HK-2 (cell line): ENCODE data around the gene DAZAP1.
"Not testable (repeated sequence)": the region's sequence is repeated elsewhere in the genome, so short reads cannot be mapped to it uniquely, and the experiment has no call there.

ENCODE experiments used
- DNase-seq: peaks from one replicate; pipeline ENCODE4 v3.0.0-alpha.2; 2018; ENCODE audit not compliant: unreplicated experiment

Gene DAZAP1

DNA sequence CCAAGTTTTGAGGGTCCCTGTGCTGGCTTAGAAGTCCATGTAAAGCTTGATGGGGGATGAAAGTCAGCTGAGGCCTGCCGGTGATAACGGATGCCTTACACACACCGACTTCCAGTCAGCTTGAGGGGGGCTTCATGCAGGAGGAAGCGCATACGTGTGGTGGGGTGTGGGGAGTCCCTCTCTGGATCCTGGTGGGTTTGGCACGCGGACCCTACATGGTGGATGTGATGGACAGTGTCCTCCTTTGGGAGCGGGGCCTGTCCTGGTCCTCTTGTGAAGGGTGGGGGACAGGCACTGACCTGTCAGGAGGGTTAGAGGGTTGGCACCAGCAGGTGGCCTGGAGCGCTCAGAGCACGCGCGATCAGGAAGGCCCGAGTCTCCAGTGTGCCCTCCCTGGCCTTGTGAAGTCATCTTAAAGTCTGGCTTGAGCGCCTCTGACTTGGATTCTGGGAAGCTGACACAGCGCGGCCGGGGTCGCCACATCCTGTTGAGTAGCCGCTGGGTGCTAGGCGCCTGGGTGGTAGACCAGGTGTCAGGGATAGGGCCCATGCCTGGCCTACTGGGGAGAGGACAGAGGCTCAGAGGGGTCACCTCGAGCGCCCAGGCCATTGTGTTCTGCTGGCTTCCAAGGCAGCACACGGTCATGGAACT, 2.9 kb downstream of the DAZAP1 start:
- DNase-seq = peak; percentile 82

DNA sequence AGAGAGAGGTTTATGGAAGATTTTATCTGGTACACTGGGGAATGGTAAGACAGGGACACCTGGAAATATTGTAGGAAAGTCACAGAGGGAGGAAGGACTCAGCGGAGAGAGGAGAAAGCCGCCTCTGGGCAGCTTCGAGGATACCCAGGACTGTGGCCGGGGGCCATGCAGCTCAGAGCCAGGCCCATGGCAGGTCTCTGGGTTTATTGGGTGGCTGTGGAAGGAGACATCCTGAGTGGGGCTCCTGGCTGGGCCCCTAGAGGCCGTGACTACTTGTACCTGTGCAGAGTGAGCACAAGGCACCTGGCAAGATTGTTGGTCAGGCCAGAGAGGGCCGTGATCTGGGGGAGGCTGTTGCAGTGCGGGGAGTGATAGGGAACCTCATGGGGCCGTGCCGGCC, 3.4 kb downstream of the DAZAP1 start:
- DNase-seq = no peak

DNA sequence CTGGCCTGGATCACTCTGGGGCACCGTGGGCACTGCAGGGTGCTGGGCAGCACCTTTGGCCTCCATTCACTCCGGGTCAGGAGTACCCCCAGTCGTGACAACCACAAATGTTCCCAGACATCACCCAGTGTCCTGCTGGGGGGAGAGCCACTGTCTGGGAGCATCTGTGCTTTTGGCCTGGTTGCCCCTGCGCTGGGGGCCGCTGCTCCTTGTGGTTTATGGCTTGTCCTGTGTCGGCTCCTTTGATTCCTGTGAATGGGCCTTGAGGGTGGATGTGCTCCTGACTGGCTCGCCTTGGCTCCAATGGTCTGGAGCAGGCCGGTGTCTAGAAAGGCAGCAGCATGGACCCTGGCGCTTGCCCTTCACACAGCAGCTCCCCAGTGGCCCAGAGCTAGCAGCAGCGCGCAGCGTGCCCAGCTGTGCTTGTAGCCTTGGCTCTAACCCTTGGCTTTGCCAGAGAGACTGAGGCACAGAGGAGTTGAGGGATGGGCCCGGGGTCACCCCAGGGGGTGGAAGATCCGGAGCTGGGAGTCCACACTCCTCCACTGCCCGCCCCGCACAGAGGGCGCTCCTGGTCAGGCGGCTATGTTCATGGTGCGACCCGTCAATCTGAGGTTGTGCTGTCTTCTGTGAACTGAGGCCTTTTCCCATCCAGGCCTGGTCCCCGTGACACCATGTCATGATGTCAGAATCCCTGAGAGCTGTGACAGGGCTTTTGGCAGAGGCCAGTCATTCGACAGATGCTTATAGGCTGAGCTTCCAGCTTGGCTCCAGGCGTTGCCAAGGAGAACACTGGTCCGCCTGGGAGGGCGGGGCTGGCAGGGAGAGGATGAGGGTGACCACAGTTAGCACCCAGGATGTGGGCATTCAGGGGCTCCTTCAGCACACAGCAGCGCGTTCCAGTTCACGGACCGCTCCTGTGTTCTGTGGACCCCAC, 4.1 kb downstream of the DAZAP1 start:
- no peak for DNase-seq

DNA sequence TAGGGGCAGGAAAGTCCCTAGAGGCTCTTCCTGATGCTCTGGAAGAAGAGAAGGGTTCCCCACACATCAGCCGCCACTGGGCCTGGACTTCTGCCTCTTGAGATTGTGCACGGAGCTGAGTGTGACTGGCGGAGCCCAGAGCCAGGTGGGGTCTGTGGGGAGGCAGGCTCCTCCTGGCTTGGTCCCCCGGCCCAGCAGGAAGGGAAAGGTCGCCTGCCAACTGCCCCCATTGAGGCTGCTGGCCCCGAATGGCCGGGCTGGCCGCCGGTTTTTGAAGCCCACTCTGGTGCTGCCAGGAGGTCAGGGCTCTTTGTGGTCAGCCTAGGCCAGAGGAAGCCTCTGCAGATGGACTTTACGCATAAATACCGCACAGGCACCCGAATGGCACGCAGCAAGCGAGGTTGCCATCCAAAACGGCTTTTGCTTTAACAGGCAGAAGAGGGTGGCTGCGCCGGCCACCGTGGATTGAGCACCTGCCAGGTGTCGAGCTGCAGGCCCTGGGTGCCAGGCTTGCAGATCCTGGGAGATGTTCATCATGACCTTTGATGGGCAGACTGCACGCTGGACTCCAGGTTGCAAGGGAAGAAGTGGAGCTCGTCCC, 5.0 kb downstream of the DAZAP1 start:
- no peak for DNase-seq

DNA sequence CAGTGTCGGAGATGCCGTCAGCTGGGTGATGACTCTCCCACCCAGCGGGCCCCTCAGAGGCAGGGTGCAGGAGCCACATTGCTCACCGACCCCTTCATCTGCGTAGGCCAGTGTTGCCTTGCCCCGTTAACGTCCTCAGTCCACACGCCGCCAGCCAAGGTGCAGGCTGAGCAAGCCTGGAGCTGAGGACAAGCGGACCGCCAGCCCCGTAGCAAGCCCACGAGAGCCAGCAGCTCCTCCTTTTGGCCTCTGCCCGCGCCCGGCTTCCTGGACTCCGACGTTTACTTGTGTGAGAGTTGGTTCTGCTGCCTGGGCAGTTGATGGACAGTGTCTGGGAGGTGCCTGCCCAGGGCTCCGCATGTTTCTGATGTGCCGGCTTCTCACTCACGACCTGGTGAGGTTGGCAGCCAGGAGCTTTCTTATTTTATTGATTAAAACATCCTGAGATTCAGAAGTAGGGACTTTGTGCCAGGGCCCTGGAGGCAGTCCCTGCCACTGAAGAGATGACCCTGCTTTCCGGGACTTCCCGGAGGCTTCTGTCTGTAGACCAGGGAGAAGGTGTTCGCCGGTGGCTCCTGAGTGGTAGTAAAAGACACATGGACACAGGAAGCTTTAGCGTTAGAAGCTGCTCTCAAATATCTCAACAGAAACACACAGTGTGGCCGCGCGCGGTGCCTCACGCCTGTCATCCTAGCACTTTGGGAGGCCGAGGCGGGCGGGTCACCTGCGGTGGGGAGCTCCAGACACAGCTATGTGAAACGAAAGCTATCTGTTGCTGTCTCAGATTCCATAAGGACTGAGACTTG, 5.8 kb downstream of the DAZAP1 start:
- DNase-seq = no peak

DNA sequence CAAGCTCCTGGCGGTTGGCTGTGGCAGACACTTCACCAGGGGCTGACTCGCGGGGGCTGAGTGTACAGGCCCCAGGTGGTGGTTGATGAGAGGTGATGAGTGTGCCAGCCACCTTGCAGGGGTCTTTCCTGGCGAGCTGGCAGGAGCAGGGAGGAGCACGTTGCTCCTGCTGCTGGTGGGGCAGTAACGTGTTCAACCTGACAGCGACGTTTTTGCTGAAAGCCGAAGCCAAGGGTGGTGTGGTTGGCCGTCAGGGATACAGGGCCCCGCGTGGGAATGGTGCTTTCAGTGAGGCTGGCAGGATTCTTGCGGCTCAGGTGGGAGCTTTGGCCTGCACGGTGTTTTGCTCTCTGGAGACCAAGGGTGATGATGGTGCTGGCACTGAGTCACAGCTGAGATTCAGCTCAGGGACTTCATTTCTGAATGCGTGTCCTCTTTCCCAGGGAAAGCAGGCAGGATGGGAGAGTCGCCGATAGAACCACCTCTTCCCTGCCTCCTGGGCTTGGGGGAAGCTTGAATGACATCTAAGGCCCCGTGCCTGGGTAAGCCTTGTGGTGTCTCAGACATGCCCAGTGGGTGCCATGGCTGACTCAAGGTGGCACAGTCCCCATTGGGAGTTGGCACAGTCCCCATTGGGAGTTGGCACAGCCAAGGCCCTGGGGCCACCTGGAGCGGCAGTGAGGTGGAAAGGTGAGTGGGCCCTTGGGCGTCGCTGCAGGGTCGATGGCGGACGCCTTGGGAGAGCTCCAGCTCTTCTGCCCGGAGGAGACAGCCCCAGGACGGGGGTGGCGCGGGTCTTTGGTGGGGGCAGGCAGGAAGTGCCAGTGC, 8.8 kb downstream of the DAZAP1 start:
- no peak for DNase-seq

DNA sequence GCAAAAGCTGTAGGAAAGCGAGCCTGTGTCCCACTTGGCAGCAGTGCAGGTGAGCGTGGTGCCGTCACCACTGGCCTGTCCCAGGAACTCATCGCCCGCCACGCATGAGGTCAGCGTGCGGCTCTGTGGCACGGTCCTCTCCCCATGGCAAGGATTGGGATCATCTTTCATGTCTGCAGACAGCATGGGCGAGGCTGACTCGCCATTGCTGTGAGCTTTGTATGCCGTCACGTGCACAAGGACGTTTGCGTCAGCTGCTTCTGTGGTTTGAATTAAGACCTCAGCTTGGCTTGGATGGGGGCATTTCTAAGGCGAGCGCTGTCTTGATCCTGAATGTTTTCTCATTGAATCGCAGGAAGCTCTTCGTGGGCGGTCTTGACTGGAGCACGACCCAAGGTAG, 9.8 kb downstream of the DAZAP1 start:
- DNase-seq = no peak

DNA sequence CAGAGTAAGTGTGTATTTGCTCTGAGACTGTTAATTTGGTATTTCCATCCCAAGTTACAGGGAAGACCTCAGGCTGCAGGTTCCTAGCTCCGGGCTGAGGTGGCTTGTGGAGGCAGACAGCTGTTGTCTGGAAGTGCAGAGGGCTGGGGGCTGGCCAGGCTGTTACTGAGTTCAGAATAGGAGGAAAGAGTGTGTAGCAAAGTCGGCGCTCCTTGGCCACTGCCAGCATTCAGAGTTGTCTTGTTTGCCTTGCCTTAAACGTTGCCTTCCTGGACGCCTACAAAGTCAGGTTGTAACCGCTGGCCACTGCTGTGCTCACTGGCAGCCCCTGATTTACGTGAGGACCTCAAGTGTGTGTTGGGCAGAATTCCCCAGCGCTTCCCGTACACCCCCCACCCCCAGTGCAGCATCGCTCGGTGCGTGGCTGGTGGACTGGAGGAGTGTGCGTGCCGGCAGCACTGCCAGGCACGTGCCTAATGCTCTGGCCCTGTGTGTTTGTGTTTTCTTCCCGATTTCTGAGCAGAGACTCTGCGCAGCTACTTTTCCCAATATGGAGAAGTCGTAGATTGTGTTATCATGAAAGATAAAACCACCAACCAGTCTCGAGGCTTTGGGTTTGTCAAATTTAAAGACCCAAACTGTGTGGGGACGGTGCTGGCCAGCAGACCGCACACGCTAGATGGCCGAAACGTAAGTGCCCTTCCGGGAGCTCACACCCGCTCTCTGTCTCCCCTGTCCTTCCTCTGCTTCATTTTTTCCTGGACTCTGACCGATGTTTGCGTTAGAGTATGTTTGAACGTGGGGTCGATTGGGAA, 10.5 kb downstream of the DAZAP1 start:
- DNase-seq = no peak

DNA sequence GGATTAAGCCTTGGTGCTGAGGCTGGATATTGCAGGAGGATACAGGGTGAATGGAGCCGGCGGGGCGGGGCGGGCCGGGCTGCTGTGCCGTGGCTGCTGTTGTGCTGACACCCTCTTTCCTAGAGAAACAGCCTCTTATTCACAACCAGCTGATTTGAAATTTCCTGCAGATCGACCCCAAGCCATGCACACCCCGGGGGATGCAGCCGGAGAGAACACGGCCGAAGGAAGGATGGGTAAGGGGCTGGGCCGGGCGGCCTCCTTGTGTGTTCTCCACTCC, 11.1 kb downstream of the DAZAP1 start:
- no peak for DNase-seq

DNA sequence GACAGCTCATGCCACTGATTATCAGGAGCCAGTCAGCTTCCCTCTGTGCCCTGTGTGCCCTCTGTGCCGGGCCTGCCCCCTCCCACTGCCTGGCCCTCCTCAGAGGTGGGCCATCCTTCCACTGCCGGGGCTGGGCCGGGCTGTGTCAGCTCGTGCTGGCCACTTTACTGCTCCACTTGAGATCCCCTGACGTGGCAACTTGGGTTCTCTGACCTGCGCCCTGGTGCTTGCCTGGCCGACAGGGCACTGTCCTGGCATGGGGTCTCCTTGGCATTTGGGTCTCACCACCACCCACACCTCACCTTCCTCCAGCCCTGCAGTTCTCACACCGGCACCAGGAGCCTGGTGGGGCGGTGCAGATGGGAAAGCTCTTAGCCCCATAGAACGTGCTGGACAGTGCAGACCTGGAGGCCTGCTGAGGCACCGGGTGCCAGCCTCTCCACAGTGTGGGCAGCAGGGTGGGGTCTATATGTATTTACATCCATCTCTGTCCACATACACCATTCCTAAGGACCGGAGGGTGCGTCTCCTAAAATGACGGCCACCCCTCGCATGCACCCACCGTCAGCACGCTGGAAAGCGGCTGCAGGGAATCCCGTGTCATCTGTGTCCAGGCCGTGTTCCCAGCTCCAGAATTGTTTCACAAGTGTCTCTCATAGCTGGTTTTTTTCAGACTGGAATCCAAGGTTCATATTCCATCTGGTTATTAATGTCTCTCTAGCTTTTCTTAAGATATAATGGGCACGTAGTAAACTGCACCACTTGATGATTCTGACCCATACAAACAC, 11.8 kb downstream of the DAZAP1 start:
- DNase-seq = no peak

DNA sequence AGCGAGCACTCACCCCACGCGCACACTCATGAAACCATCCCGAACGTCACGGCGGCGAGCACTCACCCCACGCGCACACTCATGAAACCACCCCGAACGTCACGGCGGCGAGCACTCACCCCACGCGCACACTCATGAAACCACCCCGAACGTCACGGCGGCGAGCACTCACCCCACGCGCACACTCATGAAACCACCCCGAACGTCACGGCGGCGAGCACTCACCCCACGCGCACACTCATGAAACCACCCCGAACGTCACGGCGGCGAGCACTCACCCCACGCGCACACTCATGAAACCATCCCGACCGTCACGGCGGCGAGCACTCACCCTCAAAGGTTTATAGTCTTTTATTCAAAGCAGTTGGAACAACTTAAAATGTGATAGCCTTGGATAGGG, 12.7 kb downstream of the DAZAP1 start:
- not testable (repeated sequence) for DNase-seq

DNA sequence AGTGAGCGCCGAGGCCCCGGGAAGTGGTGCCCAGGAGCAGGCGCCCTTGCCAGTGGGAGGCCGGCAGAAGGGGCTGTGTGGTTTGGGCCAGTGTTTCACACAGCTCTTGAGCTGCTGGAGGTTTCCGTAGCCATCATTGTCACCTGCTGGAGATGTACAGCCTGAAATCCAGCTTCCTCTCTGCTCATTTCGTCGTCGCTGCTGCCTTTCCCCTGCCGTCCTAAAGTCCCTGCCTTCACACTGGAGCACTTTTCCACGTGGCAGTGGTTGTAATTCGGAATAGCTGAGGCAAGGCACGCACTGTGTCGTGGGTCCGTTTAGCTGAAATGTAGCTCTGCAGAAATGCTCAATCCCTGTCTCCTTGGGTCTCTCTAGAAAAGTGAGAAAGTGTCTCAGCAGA, 13.2 kb downstream of the DAZAP1 start:
- DNase-seq = no peak

DNA sequence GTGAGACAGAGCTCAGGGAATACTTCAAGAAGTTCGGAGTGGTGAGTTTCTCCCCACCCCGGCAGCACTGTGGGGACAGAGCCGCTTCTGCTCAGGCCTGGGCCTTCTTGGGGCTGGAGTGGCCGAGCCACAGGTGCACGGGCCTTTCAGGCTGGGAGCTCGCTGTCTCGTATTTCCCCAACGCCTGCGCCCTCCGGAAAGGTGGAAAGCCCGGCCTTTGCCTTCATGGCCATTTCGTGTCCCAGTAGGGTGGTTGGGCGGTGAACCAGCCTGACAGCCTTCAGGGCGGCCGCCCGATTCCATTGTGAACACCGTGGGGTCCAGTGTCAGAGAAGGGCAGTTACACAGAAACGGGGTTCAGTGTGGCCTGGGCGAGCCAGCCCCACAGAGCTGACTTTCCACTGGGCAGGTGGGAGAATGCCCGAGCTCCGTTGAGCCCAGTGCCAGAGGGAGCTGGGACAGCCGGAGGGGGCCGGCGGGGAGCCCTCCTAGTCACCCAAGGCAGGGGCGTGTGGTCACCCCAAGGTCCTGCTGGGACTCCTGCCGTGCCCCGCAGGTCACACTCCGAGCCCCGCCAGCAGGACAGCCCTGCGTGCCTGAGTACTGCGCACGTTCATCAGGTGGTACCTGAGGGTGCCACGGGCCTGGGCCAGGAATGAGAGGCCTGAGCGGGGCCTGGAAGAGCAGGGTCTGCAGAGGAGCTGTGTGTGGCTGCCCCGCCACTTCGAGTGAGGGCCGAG, 14.0 kb downstream of the DAZAP1 start:
- no peak for DNase-seq

DNA sequence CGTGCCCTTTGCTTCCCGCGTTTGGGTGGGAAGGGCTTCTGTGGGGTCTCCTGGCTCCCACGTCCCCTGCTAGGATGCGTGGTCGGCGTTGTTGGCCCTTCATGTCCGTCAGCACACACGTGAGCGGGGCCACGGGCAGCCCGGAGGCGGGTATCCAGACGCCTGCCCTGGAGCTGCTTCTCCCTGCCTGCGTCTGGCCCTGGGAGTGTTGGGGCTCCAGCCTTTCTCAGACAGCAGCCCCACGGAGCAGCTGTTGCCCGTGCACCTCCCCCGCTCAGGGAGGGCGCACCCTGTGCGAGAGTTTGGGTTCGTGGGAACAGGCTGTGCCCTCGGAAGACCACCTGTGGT, 14.5 kb downstream of the DAZAP1 start:
- no peak for DNase-seq

DNA sequence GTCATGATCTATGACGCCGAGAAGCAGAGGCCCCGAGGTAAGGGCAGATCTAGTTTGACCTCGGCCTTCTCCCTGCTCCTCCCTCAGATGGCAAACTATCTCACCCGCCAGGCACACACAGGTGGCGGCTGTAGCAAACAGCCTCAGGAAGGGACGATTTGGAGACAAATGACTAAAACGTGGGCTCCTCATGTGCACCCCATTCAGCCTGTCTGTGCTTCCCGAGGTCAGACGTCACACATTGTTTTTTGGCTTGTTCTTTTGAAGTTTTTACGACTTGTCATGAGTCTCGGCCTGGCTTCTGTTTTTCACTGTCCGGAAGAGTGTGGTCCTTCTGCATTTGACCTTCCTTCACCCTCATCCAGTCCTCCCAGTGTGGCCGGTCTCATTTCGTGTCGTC, 15.0 kb downstream of the DAZAP1 start:
- DNase-seq = no peak

DNA sequence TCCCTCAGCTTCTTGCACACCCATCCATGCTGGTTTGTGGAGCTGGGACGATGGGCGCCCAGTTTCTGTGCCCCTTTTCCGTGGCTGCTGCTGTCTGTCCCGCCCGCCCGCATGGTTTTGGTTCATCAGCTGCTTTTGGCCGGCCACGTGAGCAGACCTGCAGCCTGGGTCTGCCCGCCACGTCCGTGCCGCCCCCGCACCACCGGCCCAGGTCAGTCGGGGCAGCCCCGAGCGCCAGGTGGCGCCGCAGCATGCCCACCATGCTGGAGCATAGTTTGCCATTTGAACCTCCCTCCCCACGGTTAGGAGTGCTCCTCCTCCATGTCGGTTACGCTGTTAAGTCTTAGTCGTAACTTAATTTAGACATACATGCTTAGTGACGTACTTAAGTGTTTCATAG, 15.6 kb downstream of the DAZAP1 start:
- DNase-seq = no peak

DNA sequence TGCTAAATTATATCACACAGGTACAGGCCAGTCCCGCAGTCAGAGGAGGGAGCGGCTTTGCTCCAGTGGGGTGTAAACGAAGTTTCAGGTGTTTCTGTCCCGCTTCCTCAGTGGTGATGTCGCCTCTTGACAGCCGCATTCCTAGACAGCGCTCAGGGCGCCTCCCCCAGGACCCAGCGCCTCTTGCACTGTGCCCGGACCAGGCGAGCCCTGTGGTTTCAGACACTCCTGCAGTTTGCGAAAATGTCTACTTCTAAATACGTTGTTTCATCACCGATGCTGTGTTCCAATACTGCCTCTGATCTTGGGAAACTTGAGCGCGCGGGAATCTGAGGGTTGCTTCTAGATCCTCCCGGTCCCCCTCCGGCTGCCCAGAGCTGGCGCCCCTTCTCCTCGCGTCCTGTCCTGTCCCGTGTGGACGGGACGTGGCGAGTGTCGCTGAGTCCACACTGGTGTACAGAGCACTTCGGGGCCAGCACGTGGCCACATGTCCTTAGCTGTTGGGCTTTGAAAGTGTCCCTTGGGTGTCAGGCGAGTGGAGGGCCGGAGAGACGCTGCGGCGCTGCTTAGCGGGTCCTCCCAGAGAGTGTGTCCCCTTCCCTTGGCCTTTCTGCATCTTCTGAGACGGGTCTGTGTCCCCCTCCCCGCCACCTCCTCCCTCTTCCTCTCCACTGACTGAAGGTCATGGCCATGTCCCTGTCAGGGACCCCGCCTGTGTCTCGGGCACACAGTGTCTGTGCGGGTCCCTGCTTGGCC, 16.2 kb downstream of the DAZAP1 start:
- no peak for DNase-seq

DNA sequence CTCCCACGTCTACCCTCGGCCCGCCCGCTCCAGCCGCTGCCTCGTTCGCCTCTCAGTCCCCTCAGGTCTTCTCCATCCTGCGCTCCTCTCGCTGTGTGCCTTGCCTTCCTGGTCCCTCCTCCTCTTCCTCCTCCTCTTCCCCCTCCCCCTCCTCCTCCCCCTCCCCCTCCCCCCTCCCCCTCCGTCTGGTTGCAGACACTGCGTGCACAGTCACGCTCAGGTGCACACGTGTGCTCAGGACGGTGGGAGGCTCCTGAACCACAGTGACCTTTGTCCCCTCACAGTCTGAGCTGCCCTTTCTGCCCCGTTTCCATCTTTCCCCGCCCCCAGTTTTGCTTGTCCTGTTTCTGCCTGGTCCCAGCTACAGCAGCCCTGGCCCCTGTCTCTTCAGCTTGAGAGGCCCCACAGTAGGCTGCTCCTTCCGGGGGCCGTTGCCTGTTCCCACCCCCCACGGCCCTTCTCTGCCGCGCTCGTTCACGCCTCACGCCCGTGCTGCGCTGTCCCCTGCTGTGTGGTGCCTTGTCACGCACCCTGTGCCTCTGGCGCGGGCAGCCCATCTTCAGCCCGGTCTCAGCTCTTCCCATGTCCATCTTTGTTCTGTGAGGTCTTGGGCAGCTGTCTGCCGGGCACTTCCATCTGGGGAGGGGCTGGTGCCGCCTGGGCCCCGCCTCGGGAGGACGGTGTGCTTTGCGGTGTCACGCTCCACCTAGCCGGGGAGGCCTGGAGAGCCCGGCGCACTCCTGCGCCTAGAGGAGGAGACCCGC, 17.0 kb downstream of the DAZAP1 start:
- DNase-seq = no peak
